Epithelial cell of proximal tubule (primary cell): Measurements from ENCODE around the gene GOT1. TPM values are rescaled to one million over a fixed set of nuclear protein-coding genes. Genes with fewer than 3 reads are reported as not detected.

Experiments
- DNase-seq: peaks from one replicate; pipeline ENCODE4 v3.0.0-alpha.2; 2011; ENCODE audit warnings: low read depth
- H3K4me3 ChIP-seq: 2 replicates; pipeline ENCODE4 v1.5.1; 2011; ENCODE audit warnings: low read depth, mild to moderate bottlenecking, low read length
- total RNA-seq: library from RNA; depleted of rRNA; stranded (reverse); fragments of >200 nt; gene quantifications from 2 replicates; pipeline ENCODE4 v1.2.3, GENCODE V29; 2015
- TF ChIP-seq, protein P1 (sequence below): conservative IDR thresholded peaks from 2 replicates; pipeline ENCODE4 v1.5.1; 2012; ENCODE audit warnings: low read depth, mild to moderate bottlenecking, low read length

The GOT1 gene
- total RNA-seq, 1 donor from 2014 or later, result 51.0 TPM

- H3K4me3 ChIP-seq, result no peak overlapping the region
- TF ChIP-seq, protein P1, sequence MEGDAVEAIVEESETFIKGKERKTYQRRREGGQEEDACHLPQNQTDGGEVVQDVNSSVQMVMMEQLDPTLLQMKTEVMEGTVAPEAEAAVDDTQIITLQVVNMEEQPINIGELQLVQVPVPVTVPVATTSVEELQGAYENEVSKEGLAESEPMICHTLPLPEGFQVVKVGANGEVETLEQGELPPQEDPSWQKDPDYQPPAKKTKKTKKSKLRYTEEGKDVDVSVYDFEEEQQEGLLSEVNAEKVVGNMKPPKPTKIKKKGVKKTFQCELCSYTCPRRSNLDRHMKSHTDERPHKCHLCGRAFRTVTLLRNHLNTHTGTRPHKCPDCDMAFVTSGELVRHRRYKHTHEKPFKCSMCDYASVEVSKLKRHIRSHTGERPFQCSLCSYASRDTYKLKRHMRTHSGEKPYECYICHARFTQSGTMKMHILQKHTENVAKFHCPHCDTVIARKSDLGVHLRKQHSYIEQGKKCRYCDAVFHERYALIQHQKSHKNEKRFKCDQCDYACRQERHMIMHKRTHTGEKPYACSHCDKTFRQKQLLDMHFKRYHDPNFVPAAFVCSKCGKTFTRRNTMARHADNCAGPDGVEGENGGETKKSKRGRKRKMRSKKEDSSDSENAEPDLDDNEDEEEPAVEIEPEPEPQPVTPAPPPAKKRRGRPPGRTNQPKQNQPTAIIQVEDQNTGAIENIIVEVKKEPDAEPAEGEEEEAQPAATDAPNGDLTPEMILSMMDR, result no peak
- DNase-seq, result no peak
Observed at GRCh38 chr10:99459217-99459616, 28.8 kb upstream of the GOT1 start.

DNA sequence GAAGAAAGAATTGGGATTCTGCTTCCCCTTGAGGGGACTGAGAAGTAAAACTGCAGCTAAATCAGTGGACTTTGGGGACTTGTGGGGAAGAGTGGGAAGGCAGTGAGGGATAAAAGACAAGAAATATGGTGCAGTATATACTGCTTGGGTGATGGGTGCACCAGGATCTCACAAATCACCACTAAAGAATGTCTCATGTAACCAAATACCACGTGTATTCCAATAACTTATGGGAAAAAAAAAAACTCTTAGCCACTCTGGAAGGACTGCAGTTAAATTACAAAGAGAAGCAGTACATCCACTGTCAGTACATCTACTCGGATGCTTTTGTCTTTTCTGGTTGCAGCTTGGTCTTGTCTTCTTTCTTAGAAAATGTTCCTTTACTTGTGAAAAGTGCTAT, 27.4 kb upstream of the GOT1 start:
- no peak for DNase-seq
- no peak overlapping the region for H3K4me3 ChIP-seq
- TF ChIP-seq, protein P1, result no peak

GRCh38 chr10:99456931-99457288, 26.5 kb upstream of the GOT1 start:
- TF ChIP-seq, protein P1, result no peak
- H3K4me3 ChIP-seq, result no peak overlapping the region
- no peak for DNase-seq

GRCh38 chr10:99456207-99456930, 25.9 kb upstream of the GOT1 start:
- no peak overlapping the region for H3K4me3 ChIP-seq
- no peak for DNase-seq
- TF ChIP-seq, protein P1, result no peak

GRCh38 chr10:99451981-99452380, 21.6 kb upstream of the GOT1 start:
- DNase-seq, result no peak
- no peak overlapping the region for H3K4me3 ChIP-seq
- TF ChIP-seq, protein P1, result no peak

DNA sequence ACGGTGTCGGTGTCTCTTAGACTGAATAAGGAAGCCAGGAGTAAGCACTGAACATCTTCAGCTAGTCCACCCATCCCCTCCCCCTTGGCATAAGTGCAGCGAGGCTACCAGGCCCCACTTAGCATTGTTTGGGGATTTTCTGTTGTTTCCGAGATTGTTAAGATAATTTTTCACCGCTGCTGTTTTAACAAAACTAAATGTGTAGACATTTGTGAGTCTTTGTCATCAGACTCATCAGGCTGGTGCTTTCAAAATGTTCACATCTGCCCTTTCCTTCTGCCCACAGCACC, 21.0 kb upstream of the GOT1 start:
- TF ChIP-seq, protein P1, result no peak
- no peak for DNase-seq
- H3K4me3 ChIP-seq, result no peak overlapping the region
